Uterus (tissue), 2 donors: ENCODE data around the gene PIAS1.

Source experiments
- CTCF ChIP-seq, 4 experiments: fragments of 200-600 bp in 2 of 4; fragments of 450-650 bp in 2 of 4; sonication (generic) in 2 of 4; IDR thresholded peaks; one replicate each; pipeline ENCODE4 v1.5.1; 2016 to 2019; ENCODE audit warnings: antibody characterized with exemption in 4 of 4, mild to moderate bottlenecking in 2 of 4, moderate library complexity in 1 of 4
- POLR2A ChIP-seq, 2 donors: fragments of 450-650 bp; IDR thresholded peaks; one replicate each; pipeline ENCODE4 v1.6.1; 2016; ENCODE audit warnings: antibody characterized with exemption in 2 of 2, mild to moderate bottlenecking in 1 of 2, moderate library complexity in 1 of 2

GRCh38 chr15:68197661-68198437, 143.7 kb downstream of the PIAS1 start:
- no peak for TF ChIP-seq CTCF (IDR thresholded peaks at IDR 0.05)
- no peak for TF ChIP-seq POLR2A (IDR thresholded peaks at IDR 0.05)
